DOHH2 (cell line): ENCODE data around the gene TRPC4.

Experiments used
- H3F3A ChIP-seq: fragments of 200-600 bp; sonication (generic), shearing (Covaris generic); 2 replicates; pipeline ENCODE4 v1.6.0; 2016; ENCODE audit warnings: antibody characterized with exemption, mild to moderate bottlenecking; ENCODE audit not compliant: control insufficient read depth, insufficient read depth
- H3K27ac ChIP-seq: fragments of 200-600 bp; sonication (generic); 2 replicates; pipeline ENCODE4 v1.5.1; 2014; ENCODE audit warnings: low read depth, mild to moderate bottlenecking, low read length, moderate library complexity
- H3K27me3 ChIP-seq: fragments of 200-600 bp; sonication (generic); 2 replicates; pipeline ENCODE4 v1.6.1; 2014; ENCODE audit warnings: mild to moderate bottlenecking, low read length, mixed read lengths; ENCODE audit not compliant: control insufficient read depth
- H3K36me3 ChIP-seq: fragments of 200-600 bp; sonication (generic); 2 replicates; pipeline ENCODE4 v1.6.1; 2014; ENCODE audit warnings: mild to moderate bottlenecking, low read length, moderate library complexity, mixed read lengths; ENCODE audit not compliant: control insufficient read depth
- H3K4me1 ChIP-seq: fragments of 200-600 bp; sonication (generic); 2 replicates; pipeline ENCODE4 v1.6.1; 2014; ENCODE audit warnings: mild to moderate bottlenecking, low read length, mixed read lengths; ENCODE audit not compliant: control insufficient read depth
- H3K4me2 ChIP-seq: fragments of 200-600 bp; sonication (generic); 2 replicates; pipeline ENCODE4 v1.6.0; 2014; ENCODE audit warnings: mild to moderate bottlenecking, low read length, moderate library complexity
- H3K4me3 ChIP-seq: fragments of 200-600 bp; sonication (generic); 2 replicates; pipeline ENCODE4 v1.5.1; 2014; ENCODE audit warnings: mild to moderate bottlenecking, low read length, mixed read lengths
- H3K79me2 ChIP-seq: fragments of 200-600 bp; sonication (generic); 2 replicates; pipeline ENCODE4 v1.6.1; 2014; ENCODE audit warnings: mild to moderate bottlenecking, low read length, mixed read lengths; ENCODE audit not compliant: control insufficient read depth
- H3K9me2 ChIP-seq: fragments of 200-600 bp; sonication (generic); replicated peaks from 2 replicates; pipeline ENCODE4 v1.6.1; 2014; ENCODE audit warnings: mild to moderate bottlenecking, low read length, mixed read lengths; ENCODE audit not compliant: control insufficient read depth
- H3K9me3 ChIP-seq: fragments of 200-600 bp; sonication (generic); 2 replicates; pipeline ENCODE4 v1.6.1; 2014; ENCODE audit warnings: antibody characterized with exemption, low read length, mixed read lengths; ENCODE audit not compliant: control insufficient read depth, insufficient read depth
- H4K20me1 ChIP-seq: fragments of 200-600 bp; sonication (generic); 2 replicates; pipeline ENCODE4 v1.6.0; 2014; ENCODE audit warnings: low read depth, mild to moderate bottlenecking, antibody characterized with exemption, low read length, moderate library complexity; ENCODE audit not compliant: control insufficient read depth, insufficient read depth
- CTCF ChIP-seq: fragments of 200-600 bp; sonication (generic); IDR thresholded peaks from one replicate; pipeline ENCODE4 v1.5.1; 2014; ENCODE audit warnings: antibody characterized with exemption, mild to moderate bottlenecking, low read depth, low read length; ENCODE audit not compliant: poor library complexity, severe bottlenecking
- EZH2phosphoT487 ChIP-seq: fragments of 200-600 bp; sonication (generic); IDR thresholded peaks from 2 replicates; pipeline ENCODE4 v1.6.1; 2017; ENCODE audit warnings: borderline replicate concordance, mild to moderate bottlenecking, antibody characterized with exemption, low read length, moderate library complexity, mixed read lengths

Gene TRPC4

DNA sequence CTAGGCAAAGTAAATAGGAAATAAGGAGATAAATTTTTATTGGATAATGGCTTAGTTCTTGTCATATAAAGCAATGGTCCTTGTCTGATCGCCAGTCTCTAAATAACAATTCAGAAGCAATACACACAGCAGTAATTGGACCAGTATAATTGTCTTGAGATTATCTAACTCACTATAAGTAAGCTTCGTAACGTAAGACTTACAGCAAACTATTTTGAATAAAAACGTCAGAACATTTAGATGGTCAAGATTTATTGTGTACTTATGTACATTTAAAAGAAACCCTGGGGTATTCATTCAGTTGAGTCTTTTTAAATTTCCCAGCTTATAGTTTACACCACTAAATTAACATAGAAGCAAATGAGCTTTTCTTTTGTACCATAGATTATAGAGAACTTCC is 20.2 kb upstream of the TRPC4 start:
- Histone ChIP-seq H3K4me3 (no peak overlapping the region), H3K79me2 (no peaks in the 10 kb centered on the region), H3F3A (no peaks in the 10 kb centered on the region), H3K9me3 (0 out of 2 replicates have a peak, but pooled peaks cover 3% of the 10 kb centered on the region), H4K20me1 (no peaks in the 10 kb centered on the region), H3K36me3 (no peaks in the 10 kb centered on the region), H3K4me1 (no peaks in the 10 kb centered on the region), H3K27ac (no peak overlapping the region), H3K4me2 (no peak overlapping the region), H3K9me2 (no peaks in the 10 kb centered on the region; the same call in 1 of the 2 replicates), H3K27me3 (no peaks in the 10 kb centered on the region)
- TF ChIP-seq EZH2phosphoT487 (no peak), CTCF (no peak)

- Histone ChIP-seq H3K4me2 (no peak overlapping the region), H4K20me1 (no peaks in the 10 kb centered on the region), H3K79me2 (no peaks in the 10 kb centered on the region), H3K36me3 (no peaks in the 10 kb centered on the region), H3F3A (no peaks in the 10 kb centered on the region), H3K9me3 (0 out of 2 replicates have a peak, but pooled peaks cover 3% of the 10 kb centered on the region), H3K27me3 (no peaks in the 10 kb centered on the region), H3K27ac (no peak overlapping the region), H3K4me1 (no peaks in the 10 kb centered on the region), H3K9me2 (no peaks in the 10 kb centered on the region; the same call in 1 of the 2 replicates), H3K4me3 (no peak overlapping the region)
- no peak for TF ChIP-seq CTCF
- no peak for TF ChIP-seq EZH2phosphoT487
Observed at GRCh38 chr13:37889102-37889501, 19.5 kb upstream of the TRPC4 start.

GRCh38 chr13:37886879-37887278 is 17.3 kb upstream of the TRPC4 start:
- H3K9me2 ChIP-seq, result no peaks in the 10 kb centered on the region; the same call in 1 of the 2 replicates
- H3K4me3 ChIP-seq, result no peak overlapping the region
- H3F3A ChIP-seq, result no peaks in the 10 kb centered on the region
- H3K9me3 ChIP-seq, result 0 out of 2 replicates have a peak, but pooled peaks cover 3% of the 10 kb centered on the region
- TF ChIP-seq EZH2phosphoT487 (no peak), CTCF (no peak)
- no peaks in the 10 kb centered on the region for H4K20me1 ChIP-seq
- no peaks in the 10 kb centered on the region for H3K79me2 ChIP-seq
- no peaks in the 10 kb centered on the region; the same call in 1 of the 2 replicates for H3K27me3 ChIP-seq
- H3K4me1 ChIP-seq, result no peaks in the 10 kb centered on the region
- H3K4me2 ChIP-seq, result no peak overlapping the region
- no peak overlapping the region for H3K27ac ChIP-seq
- H3K36me3 ChIP-seq, result no peaks in the 10 kb centered on the region

GRCh38 chr13:37884674-37885073 is 15.1 kb upstream of the TRPC4 start:
- no peaks in the 10 kb centered on the region for H3K9me2 ChIP-seq
- no peak overlapping the region for H3K4me3 ChIP-seq
- H3F3A ChIP-seq, result no peaks in the 10 kb centered on the region
- no peak for TF ChIP-seq EZH2phosphoT487
- no peak for TF ChIP-seq CTCF
- no peaks in the 10 kb centered on the region for H3K79me2 ChIP-seq
- H4K20me1 ChIP-seq, result no peaks in the 10 kb centered on the region
- H3K4me1 ChIP-seq, result no peaks in the 10 kb centered on the region
- H3K27me3 ChIP-seq, result no peaks in the 10 kb centered on the region; the same call in 1 of the 2 replicates
- no peak overlapping the region for H3K4me2 ChIP-seq
- 0 out of 2 replicates have a peak, but pooled peaks cover 3% of the 10 kb centered on the region for H3K9me3 ChIP-seq
- H3K36me3 ChIP-seq, result no peaks in the 10 kb centered on the region
- no peak overlapping the region for H3K27ac ChIP-seq
